SK-N-MC (cell line): Measurements from ENCODE around the gene SV2C.

ENCODE experiments used
- EZH2 ChIP-seq: fragments of 200-600 bp; sonication (generic); IDR thresholded peaks from one replicate; pipeline ENCODE4 v1.6.1; 2017; ENCODE audit warnings: antibody characterized with exemption
- POLR2AphosphoS5 ChIP-seq: IDR thresholded peaks from 2 replicates; pipeline ENCODE4 v1.6.1; 2012; ENCODE audit warnings: mild to moderate bottlenecking, low read depth, low read length, borderline replicate concordance

GRCh38 chr5:76169146-76169905 is 86.1 kb downstream of the SV2C start:
- no peak for TF ChIP-seq EZH2
- no peak for TF ChIP-seq POLR2AphosphoS5
